ENCODE results near the gene SETD2.

Gene SETD2

DNA sequence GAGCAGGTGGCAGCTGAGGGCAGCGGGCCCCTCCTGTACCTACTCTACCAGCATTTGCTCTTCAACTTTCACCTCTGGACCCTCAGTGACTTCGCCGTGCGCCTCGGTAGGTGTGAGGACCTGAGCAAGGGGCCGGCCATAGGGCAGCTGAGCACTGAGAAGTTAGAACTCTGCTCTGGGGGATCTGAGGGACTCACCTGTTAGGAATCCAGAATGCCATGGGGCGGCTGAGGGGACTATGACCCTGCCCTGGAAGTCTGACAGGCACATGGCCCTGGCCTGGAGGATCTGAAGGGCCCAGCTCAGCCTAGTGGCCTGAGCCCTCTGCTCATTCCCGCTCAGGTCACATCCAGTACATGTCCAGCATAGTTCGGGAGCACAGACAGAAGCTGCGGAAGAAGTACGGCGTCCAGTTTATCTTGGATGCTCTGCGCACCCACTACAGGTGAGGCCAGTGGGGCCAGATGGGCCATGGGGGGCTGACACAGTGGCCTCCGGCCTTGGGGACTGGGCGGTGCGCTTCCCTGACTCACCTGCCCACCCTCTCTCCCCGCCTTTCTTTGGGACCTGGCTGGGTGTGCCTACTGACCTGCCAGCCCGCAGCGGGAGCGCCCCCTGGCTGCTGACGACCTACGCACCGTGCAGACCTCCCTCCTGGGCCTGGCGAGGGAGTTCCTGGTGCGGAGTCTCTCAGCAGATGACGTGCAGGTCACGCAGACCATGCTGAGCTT lies 165.6 kb downstream of the SETD2 start:
- H3K4me3 ChIP-seq (ENCODE audit: low read depth, low read length): no peak overlapping the region
- TF ChIP-seq, protein P1, sequence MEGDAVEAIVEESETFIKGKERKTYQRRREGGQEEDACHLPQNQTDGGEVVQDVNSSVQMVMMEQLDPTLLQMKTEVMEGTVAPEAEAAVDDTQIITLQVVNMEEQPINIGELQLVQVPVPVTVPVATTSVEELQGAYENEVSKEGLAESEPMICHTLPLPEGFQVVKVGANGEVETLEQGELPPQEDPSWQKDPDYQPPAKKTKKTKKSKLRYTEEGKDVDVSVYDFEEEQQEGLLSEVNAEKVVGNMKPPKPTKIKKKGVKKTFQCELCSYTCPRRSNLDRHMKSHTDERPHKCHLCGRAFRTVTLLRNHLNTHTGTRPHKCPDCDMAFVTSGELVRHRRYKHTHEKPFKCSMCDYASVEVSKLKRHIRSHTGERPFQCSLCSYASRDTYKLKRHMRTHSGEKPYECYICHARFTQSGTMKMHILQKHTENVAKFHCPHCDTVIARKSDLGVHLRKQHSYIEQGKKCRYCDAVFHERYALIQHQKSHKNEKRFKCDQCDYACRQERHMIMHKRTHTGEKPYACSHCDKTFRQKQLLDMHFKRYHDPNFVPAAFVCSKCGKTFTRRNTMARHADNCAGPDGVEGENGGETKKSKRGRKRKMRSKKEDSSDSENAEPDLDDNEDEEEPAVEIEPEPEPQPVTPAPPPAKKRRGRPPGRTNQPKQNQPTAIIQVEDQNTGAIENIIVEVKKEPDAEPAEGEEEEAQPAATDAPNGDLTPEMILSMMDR (IDR thresholded peaks at IDR 0.05; ENCODE audit: low read depth, low read length, missing control alignments): peak; percentile 84
- DNase-seq (ENCODE audit: low read depth): no peak

DNA sequence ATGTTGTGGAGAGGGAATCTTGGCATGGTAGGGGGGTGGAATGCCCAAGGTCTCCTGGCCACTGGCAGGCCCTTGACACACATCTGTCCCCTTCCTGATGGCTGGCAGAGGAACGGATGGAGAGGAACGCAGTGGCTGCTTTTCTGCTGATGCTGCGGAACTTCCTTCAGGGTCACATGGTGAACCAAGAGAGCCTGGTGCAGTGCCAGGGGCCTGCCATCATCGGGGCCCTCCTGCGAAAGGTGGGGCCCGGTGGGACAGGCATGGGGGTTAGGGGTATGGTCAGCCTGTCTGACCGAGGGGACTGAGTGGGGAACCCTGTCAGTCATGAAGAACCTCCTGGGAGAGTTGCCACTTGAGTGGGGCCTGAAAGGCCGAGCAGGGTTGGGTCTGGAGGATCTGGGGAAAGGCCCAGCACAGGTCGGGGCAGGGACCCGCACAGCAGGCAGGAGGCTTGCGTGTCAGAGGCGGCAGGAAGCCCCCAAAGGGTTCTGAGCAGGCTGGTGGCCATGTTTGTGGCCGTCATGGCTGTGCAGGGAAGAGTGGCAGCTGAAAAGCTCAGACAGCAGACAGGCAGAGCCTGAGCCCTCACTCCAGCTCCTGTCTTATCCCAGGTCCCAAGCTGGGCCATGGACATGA lies 166.3 kb downstream of the SETD2 start:
- no peak overlapping the region for H3K4me3 ChIP-seq (ENCODE audit: low read depth, low read length)
- TF ChIP-seq, protein P1 (IDR thresholded peaks at IDR 0.05; ENCODE audit: low read depth, low read length, missing control alignments): no peak
- DNase-seq (ENCODE audit: low read depth): no peak

DNA sequence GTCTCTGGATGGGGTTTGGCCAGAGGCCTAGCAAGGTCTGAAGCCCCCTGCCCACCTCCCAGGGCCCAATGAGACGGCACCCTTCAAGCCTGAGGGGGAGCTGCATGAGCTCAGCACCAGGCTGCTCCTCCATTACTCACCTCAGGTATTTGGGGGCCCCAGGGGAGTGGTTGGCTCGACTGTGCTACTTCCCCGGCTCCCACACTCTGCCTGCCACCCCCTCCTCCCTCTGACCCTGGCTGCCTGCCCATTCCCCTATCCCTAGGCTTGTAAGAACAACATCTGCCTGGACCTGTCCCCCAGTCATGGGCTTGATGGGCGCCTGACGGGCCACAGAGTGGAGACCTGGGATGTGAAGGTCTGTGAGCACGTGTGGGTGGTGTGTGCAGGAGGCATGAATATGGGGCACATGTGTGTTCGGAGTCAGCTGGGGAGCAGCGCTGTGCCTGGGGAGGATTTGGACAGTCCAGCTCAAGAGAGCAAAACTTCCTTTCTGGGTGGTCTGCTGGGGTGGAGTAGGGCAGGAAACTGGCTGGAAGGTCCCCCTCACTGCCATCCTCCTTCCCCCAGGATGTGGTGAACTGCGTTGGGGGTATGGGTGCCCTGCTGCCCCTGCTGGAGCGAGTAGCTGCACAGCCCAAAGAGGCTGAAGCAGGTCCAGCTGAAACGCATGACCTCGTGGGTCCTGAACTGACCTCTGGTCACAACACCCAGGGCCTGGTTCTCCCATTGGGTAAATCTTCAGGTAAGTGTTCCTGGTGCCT lies 167.0 kb downstream of the SETD2 start:
- DNase-seq (ENCODE audit: low read depth): no peak
- TF ChIP-seq, protein P1 (IDR thresholded peaks at IDR 0.05; ENCODE audit: low read depth, low read length, missing control alignments): no peak
- no peak overlapping the region for H3K4me3 ChIP-seq (ENCODE audit: low read depth, low read length)

DNA sequence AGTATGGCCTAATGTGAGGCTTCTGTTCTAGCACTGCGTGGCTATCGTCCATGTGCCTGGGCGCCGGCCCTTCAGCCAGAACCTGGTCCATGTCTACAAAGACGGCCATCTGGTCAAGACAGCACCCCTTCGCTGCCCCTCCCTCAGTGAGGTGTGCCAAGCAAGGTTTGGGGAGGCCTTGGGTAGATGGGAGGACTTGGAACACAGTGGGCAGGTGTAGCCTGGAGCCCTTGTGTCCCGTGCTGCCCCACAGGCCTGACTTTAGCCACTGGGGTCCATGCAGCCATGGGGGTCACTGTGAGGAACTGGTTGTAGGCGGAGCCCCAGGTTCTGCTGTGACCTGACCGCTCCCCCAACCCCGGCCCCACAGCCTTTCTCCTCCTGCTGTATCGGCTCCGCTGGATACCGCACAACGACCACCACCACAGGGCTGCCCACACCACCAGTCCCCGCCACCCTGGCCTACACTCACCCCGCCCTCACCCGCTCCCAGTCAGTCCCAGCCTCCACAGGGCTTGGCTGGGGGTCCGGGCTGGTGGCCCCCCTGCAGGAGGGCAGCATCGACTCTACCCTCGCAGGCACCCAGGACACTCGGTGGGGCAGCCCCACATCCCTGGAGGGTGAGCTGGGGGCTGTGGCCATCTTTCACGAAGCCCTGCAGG lies 167.9 kb downstream of the SETD2 start:
- TF ChIP-seq, protein P1 (IDR thresholded peaks at IDR 0.05; ENCODE audit: low read depth, low read length, missing control alignments): no peak
- H3K4me3 ChIP-seq (ENCODE audit: low read depth, low read length): no peak overlapping the region
- no peak for DNase-seq (ENCODE audit: low read depth)

DNA sequence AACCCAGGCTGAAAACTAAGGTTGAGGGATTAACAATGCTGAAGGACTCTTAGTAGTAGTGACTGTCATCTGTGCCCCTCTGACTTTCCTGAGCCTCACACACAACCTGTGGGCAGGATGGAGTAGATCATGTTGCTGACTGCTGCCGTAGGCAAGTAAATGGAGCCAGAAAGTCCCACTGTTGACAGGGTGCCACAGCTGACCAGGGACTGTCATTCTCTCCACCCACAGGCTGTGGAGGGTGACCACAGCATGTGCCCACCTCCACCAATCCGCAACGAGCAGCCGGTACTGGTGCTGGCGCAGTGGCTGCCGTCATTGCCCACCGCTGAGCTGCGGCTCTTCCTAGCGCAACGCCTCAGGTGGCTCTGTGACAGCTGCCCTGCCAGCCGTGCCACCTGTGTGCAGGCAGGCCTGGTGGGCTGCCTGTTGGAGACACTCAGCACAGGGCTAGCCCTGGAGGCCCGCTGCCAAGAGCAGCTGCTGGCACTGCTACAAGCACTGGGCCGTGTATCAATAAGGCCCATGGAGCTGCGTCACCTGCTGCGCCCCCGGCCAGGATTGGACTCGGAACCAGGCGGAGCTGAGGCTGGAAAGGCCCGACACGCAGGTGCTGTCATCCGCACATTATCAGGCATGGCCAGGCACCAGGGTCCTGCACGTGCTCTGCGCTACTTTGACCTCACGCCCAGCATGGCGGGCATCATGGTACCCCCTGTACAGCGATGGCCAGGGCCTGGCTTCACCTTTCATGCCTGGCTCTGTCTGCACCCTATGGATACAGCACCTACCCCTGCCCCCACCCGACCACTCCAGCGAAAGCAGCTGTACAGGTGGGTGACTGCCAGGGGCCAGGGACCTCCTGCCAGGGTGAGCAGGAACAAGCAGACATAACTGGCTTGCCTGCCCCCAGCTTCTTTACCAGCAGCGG lies 168.8 kb downstream of the SETD2 start:
- TF ChIP-seq, protein P1 (IDR thresholded peaks at IDR 0.05; ENCODE audit: low read depth, low read length, missing control alignments): no peak
- H3K4me3 ChIP-seq (ENCODE audit: low read depth, low read length): no peak overlapping the region
- DNase-seq (ENCODE audit: low read depth): no peak

DNA sequence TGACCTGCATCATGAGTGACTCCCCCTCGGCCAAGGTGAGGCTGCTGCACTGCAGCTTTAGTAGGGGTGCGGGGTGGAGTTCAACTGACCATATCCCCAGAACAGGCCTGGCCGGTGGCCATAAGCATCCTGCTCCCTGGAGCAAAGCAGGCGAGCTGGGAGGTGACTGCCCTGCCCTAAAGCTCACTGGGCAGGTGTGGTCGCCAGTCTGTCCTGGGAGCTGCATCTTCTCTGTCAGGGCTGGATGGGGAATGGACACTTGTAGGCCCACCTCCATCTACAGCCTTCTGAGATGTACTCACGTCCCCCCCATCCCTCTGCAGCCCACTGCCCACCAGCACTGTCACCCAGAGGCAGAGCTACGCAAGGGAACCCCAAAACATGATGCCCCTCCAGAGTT lies 169.9 kb downstream of the SETD2 start:
- no peak overlapping the region for H3K4me3 ChIP-seq (ENCODE audit: low read depth, low read length)
- TF ChIP-seq, protein P1 (IDR thresholded peaks at IDR 0.05; ENCODE audit: low read depth, low read length, missing control alignments): no peak
- no peak for DNase-seq (ENCODE audit: low read depth)

Data from GM12864 (cell line).